H9 (cell line): ENCODE results near the gene ARHGAP15. TPM values are rescaled to one million over a fixed set of nuclear protein-coding genes. Genes with fewer than 3 reads are reported as not detected.

Experiments
- DNase-seq: peaks from one replicate; pipeline ENCODE4 v3.0.0-alpha.2; 2017
- H2AFZ ChIP-seq: one replicate; pipeline ENCODE4 v1.6.1; 2013; ENCODE audit warnings: mild to moderate bottlenecking, low read length, control low read depth, moderate library complexity
- H2AK5ac ChIP-seq: 2 replicates; pipeline ENCODE4 v1.6.1; 2013; ENCODE audit warnings: low read length, control low read depth, mixed read lengths; ENCODE audit not compliant: insufficient read length
- H2BK120ac ChIP-seq: one replicate; pipeline ENCODE4 v1.6.1; 2013; ENCODE audit warnings: low read depth, mild to moderate bottlenecking, low read length, control low read depth, inconsistent platforms; ENCODE audit not compliant: poor library complexity, severe bottlenecking
- H2BK12ac ChIP-seq: 2 replicates; pipeline ENCODE4 v1.6.1; 2013; ENCODE audit warnings: low read length, control low read depth, mixed read lengths, low read depth; ENCODE audit not compliant: insufficient read length
- H2BK15ac ChIP-seq: 2 replicates; pipeline ENCODE4 v1.6.1; 2013; ENCODE audit warnings: low read depth, low read length, control low read depth
- H2BK20ac ChIP-seq: one replicate; pipeline ENCODE4 v1.6.1; 2013; ENCODE audit warnings: low read depth, mild to moderate bottlenecking, low read length, control low read depth, inconsistent platforms; ENCODE audit not compliant: poor library complexity, severe bottlenecking
- H2BK5ac ChIP-seq: 2 replicates; pipeline ENCODE4 v1.6.1; 2013; ENCODE audit warnings: low read length, control low read depth, mixed read lengths; ENCODE audit not compliant: insufficient read length
- H3K14ac ChIP-seq: 2 replicates; pipeline ENCODE4 v1.6.1; 2013; ENCODE audit warnings: low read length, control low read depth; ENCODE audit not compliant: insufficient read depth
- H3K18ac ChIP-seq: 2 replicates; pipeline ENCODE4 v1.6.1; 2013; ENCODE audit warnings: low read depth, mild to moderate bottlenecking, mixed read lengths, low read length, control low read depth; ENCODE audit not compliant: insufficient read length
- H3K23ac ChIP-seq: 2 replicates; pipeline ENCODE4 v1.6.1; 2013; ENCODE audit warnings: low read length, control low read depth, mixed read lengths, low read depth; ENCODE audit not compliant: insufficient read length
- H3K23me2 ChIP-seq: 2 replicates; pipeline ENCODE4 v1.6.1; 2013; ENCODE audit warnings: low read depth, mild to moderate bottlenecking, mixed read lengths, low read length, control low read depth; ENCODE audit not compliant: insufficient read length, poor library complexity, severe bottlenecking
- H3K27ac ChIP-seq: 2 replicates; pipeline ENCODE4 v1.5.1; 2013; ENCODE audit warnings: low read length, control low read depth, mixed read lengths, low read depth; ENCODE audit not compliant: insufficient read length
- H3K27me3 ChIP-seq: 2 replicates; pipeline ENCODE4 v1.6.1; 2013; ENCODE audit warnings: low read length, control low read depth, inconsistent platforms; ENCODE audit not compliant: insufficient read depth
- H3K4ac ChIP-seq: 2 replicates; pipeline ENCODE4 v1.6.1; 2013; ENCODE audit warnings: low read depth, mild to moderate bottlenecking, control low read depth, inconsistent platforms, low read length, moderate library complexity
- H3K4me1 ChIP-seq: 2 replicates; pipeline ENCODE4 v1.6.1; 2013; ENCODE audit warnings: low read length, control low read depth, inconsistent platforms; ENCODE audit not compliant: insufficient read depth
- H3K4me2 ChIP-seq: 2 replicates; pipeline ENCODE4 v1.6.1; 2013; ENCODE audit warnings: low read length, control low read depth, mixed read lengths; ENCODE audit not compliant: insufficient read length, insufficient read depth
- H3K56ac ChIP-seq: 2 replicates; pipeline ENCODE4 v1.6.1; 2013; ENCODE audit warnings: low read depth, mild to moderate bottlenecking, mixed read lengths, low read length, control low read depth; ENCODE audit not compliant: insufficient read length
- H3K79me1 ChIP-seq: 2 replicates; pipeline ENCODE4 v1.6.1; 2013; ENCODE audit warnings: low read depth, mild to moderate bottlenecking, moderate library complexity, low read length, control low read depth, inconsistent platforms; ENCODE audit not compliant: insufficient read depth, poor library complexity, severe bottlenecking
- H3K79me2 ChIP-seq: 2 replicates; pipeline ENCODE4 v1.6.1; 2013; ENCODE audit warnings: low read length, control low read depth, inconsistent platforms; ENCODE audit not compliant: insufficient read depth
- H3K9ac ChIP-seq: 2 replicates; pipeline ENCODE4 v1.6.1; 2013; ENCODE audit warnings: low read length, control low read depth, mixed read lengths; ENCODE audit not compliant: insufficient read length; ENCODE audit errors: extremely low read depth
- H3K9me3 ChIP-seq: one replicate; pipeline ENCODE4 v1.6.1; 2013; ENCODE audit warnings: low read depth, low read length, inconsistent platforms; ENCODE audit not compliant: control insufficient read depth
- H3T11ph ChIP-seq: one replicate; pipeline ENCODE4 v1.6.1; 2013; ENCODE audit warnings: mild to moderate bottlenecking, low read length, control low read depth, inconsistent platforms
- H4K20me1 ChIP-seq: one replicate; pipeline ENCODE4 v1.6.1; 2013; ENCODE audit not compliant: control insufficient read depth, insufficient read length, insufficient read depth
- H4K5ac ChIP-seq: 2 replicates; pipeline ENCODE4 v1.6.1; 2013; ENCODE audit warnings: low read depth, mild to moderate bottlenecking, mixed read lengths, low read length, control low read depth; ENCODE audit not compliant: insufficient read length
- H4K8ac ChIP-seq: replicated peaks from 2 replicates; pipeline ENCODE4 v1.6.1; 2013; ENCODE audit warnings: low read length, control low read depth, mixed read lengths, low read depth; ENCODE audit not compliant: insufficient read length
- H4K91ac ChIP-seq: 2 replicates; pipeline ENCODE4 v1.6.1; 2013; ENCODE audit warnings: low read depth, mild to moderate bottlenecking, moderate library complexity, mixed read lengths, low read length, control low read depth; ENCODE audit not compliant: insufficient read length
- H3K27ac Mint-ChIP-seq, 3 experiments: 2 replicates in 2 of 3; 3 replicates in 1 of 3; pipeline ENCODE4 v1.8.0; 2020 to 2021; ENCODE audit warnings: mixed read lengths in 3 of 3, mild to moderate bottlenecking in 1 of 3, moderate library complexity in 1 of 3
- H3K27me3 Mint-ChIP-seq: 2 replicates; pipeline ENCODE4 v1.8.0; 2021; ENCODE audit warnings: low read depth, mild to moderate bottlenecking, moderate library complexity, mixed read lengths
- H3K36me3 Mint-ChIP-seq, 3 experiments: 2 replicates in 2 of 3; 3 replicates in 1 of 3; pipeline ENCODE4 v1.8.0; 2020 to 2021; ENCODE audit warnings: low read depth in 3 of 3, mixed read lengths in 3 of 3; ENCODE audit not compliant: insufficient read depth in 1 of 3
- H3K4me1 Mint-ChIP-seq, 2 experiments: 2 replicates each; pipeline ENCODE4 v1.8.0; 2020; ENCODE audit warnings: mixed read lengths in 2 of 2
- H3K4me3 Mint-ChIP-seq, 2 experiments: 2 replicates in 1 of 2; 3 replicates in 1 of 2; pipeline ENCODE4 v1.8.0; 2020 to 2021; ENCODE audit warnings: mild to moderate bottlenecking in 2 of 2, mixed read lengths in 2 of 2, moderate library complexity in 1 of 2
- H3K9me3 Mint-ChIP-seq, 2 experiments: 2 replicates in 1 of 2; 3 replicates in 1 of 2; pipeline ENCODE4 v1.8.0; 2020; ENCODE audit warnings: mild to moderate bottlenecking in 2 of 2, mixed read lengths in 2 of 2, moderate library complexity in 1 of 2
- WGBS: extraction: QIAGEN DNeasy Blood & Tissue Kit; methylation state at CpG from one replicate; pipeline ENCODE4 v1.1.7; 2013; ENCODE audit warnings: missing lambda C conversion rate, low lambda C conversion rate, mixed read lengths; ENCODE audit not compliant: insufficient read length; ENCODE audit errors: extremely low coverage; 5-methylcytosine and 5-hydroxymethylcytosine counted together
- total RNA-seq: library from RNA; stranded (reverse); gene quantifications from 2 replicates; pipeline ENCODE4 v1.2.1, GENCODE V29; 2021
- TF ChIP-seq, protein P1 (sequence below): fragments of 200-600 bp; sonication (generic); conservative IDR thresholded peaks from 3 replicates; pipeline ENCODE4 v1.8.0; 2021; ENCODE audit warnings: antibody characterized with exemption, mild to moderate bottlenecking

The ARHGAP15 gene
- total RNA-seq, 1 experiment from 2014 or later, result not detected

DNA sequence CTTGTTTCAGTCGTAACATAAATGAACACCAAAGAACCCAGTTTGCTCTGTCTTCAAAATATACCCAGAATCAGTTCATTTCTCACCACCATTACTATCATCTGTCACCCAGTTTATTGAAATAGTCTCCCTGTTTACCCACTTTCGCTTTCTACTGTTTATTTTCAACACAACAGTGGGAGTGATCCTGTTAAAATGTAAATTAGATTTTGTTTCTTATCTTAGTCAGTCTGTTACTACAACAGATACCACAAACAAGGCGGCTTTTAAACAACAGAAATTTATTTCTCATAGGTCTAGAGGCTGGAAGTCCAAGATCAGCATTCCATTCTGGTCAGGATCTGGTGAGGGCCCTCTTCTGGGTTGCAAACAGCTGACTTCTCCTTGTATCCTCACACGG is 74.8 kb downstream of the ARHGAP15 start:
- DNase-seq, result no peak
- Histone ChIP-seq H2BK12ac (no peak overlapping the region), H3K4me1 (no peaks in the 10 kb centered on the region), H3K27ac (no peak overlapping the region), H4K91ac (no peak overlapping the region), H3K9ac (no peak overlapping the region), H2BK120ac (no peak overlapping the region), H2AFZ (no peak overlapping the region), H3K56ac (no peak overlapping the region), H2BK15ac (no peak overlapping the region), H2BK5ac (no peak overlapping the region), H2AK5ac (no peak overlapping the region), H3K27me3 (no peaks in the 10 kb centered on the region), H3K79me1 (no peaks in the 10 kb centered on the region), H3K9me3 (no peaks in the 10 kb centered on the region), H2BK20ac (no peak overlapping the region), H3T11ph (no peak overlapping the region), H3K18ac (no peak overlapping the region), H4K5ac (no peak overlapping the region), H3K23ac (no peak overlapping the region), H3K79me2 (no peaks in the 10 kb centered on the region), H4K8ac (no peak overlapping the region), H3K4me2 (no peak overlapping the region), H4K20me1 (no peaks in the 10 kb centered on the region), H3K14ac (no peak overlapping the region), H3K23me2 (no peaks in the 10 kb centered on the region), H3K4ac (no peak overlapping the region)
- Mint-ChIP-seq H3K4me3 (no peak overlapping the region), H3K9me3 (no peaks in the 10 kb centered on the region), H3K27ac (no peak overlapping the region), H3K27me3 (no peaks in the 10 kb centered on the region), H3K4me1 (no peaks in the 10 kb centered on the region), H3K36me3 (peaks cover 0 to 4% (median 0%) of the 10 kb centered on the region in 3 experiments; a peak in 1 of 7 replicates)
- TF ChIP-seq, protein P1, sequence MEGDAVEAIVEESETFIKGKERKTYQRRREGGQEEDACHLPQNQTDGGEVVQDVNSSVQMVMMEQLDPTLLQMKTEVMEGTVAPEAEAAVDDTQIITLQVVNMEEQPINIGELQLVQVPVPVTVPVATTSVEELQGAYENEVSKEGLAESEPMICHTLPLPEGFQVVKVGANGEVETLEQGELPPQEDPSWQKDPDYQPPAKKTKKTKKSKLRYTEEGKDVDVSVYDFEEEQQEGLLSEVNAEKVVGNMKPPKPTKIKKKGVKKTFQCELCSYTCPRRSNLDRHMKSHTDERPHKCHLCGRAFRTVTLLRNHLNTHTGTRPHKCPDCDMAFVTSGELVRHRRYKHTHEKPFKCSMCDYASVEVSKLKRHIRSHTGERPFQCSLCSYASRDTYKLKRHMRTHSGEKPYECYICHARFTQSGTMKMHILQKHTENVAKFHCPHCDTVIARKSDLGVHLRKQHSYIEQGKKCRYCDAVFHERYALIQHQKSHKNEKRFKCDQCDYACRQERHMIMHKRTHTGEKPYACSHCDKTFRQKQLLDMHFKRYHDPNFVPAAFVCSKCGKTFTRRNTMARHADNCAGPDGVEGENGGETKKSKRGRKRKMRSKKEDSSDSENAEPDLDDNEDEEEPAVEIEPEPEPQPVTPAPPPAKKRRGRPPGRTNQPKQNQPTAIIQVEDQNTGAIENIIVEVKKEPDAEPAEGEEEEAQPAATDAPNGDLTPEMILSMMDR, result no peak
- WGBS, result no CpG with 5 or more reads among the region's 4 CpGs
